Stimulated activated CD8-positive, alpha-beta memory T cell treated with anti-CD3 and anti-CD28 coated beads, Interleukin-15, amount 100 ng/mL, for 4 hours (primary cell): ENCODE data around the gene GCLM.

ENCODE experiments used
- DNase-seq, 2 donors: peaks; one replicate each; pipeline ENCODE4 v3.0.0-alpha.2; 2020; ENCODE audit warnings: low read depth in 2 of 2

GCLM gene

DNA sequence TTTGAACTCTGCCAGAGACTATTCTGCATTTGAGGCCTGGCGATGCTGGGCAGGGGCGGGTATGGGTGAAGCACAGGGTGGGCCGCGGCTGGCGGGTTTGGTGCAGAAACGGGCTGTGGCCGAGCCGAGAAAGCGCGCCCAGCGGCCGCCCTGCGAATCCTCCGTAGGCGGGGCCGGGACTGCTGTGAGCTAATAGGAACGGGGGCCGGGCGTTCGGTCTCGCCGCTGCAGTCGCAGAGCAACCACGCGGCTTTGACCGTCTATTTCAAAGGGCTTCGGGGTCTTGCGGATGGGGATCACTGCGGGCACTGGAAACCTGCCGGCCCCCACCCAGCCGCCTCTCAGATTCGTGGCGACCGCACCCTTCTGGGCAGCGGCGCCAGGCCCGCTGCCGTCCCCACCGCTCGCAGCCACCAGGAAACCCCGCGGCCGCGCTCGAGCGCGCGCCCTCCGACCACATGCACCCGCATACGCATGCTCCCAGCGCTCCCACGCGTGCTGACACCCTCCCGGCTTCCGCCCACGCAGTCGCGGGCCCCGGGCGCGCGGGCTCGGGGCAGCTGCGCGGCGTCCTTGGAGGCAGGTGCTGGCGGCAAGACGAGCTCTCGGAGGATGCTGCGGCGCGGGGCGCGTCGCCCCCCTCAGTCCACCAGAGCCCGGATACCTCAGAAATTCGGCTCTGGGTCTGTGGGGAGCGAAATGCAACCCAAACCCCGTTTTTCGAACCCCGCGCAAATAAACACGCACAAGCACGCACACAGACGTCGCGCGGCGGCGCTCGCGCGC is 62.8 kb downstream of the GCLM start:
- DNase-seq, result peak; percentile 70 to 77

DNA sequence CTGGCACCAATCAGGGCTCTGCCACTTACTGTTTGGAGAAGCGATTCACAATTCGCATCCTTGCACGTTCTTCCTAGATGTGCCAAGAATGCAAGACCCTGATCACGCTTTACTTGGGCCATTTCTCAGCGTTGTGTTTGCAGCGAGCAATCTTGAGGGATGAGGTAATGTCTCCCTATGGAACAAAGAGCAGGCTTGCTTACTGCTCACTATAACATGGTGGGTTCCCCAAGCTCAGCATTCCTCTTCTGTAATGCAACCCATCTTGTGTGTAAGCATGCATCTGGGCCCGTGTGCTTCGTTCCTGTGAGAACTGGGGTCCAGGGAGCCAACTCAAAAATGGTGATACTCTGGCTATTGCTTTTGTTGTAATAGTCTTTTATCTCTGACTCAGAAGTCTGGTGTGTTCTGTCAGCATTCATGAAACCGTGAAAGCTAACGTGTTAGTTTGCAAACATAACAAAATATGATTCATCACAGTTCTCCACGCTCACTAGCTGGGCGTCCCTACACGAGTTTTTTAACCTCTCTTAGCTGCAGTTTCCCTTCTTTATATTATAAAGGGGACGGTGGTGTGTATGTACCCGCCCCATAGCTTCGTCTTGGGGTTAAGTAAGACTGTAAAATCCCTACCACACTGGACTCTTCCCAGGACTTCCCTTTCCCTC is 63.6 kb downstream of the GCLM start:
- DNase-seq, result peak; percentile 5 to 22

DNA sequence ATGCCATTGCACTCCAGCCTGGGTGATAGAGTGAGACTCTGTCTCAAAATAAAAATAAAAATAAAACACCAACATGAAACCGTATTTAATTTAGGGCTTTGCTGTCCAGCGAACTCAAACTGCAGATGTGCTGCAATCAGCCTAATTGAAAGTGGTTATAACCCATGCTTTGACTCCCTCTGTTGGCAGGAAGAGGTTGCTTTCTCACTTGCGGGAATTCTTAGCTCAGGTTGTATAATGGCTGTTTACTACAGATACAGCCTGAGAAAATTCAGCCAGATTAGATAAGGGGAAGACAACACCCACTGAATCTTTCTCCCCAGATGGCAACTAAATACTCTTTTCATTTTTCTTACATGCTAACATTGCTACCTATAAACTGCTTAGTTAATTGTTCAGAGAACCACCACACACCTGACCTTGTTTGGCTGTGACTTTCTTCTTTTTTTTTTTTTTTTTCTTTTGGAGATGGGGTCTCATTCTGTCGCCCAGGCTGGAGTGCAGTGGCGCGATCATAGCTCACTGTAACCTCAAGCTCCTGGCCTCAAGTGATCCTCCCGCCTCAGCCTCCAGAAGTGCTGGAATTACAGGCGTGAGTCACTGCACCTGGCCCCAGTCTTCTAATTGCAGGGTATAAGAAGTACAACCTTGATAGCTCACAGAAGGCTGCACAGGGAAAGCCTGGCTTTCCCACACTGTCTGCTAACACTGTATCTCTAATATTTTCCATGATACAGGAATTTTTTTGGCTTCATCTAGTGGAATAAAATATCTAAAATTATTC is 64.8 kb downstream of the GCLM start:
- peak in 1 of 2 donors; percentile 11 for DNase-seq

GRCh38 chr1:93842750-93843500 is 66.3 kb downstream of the GCLM start:
- no peak for DNase-seq

DNA sequence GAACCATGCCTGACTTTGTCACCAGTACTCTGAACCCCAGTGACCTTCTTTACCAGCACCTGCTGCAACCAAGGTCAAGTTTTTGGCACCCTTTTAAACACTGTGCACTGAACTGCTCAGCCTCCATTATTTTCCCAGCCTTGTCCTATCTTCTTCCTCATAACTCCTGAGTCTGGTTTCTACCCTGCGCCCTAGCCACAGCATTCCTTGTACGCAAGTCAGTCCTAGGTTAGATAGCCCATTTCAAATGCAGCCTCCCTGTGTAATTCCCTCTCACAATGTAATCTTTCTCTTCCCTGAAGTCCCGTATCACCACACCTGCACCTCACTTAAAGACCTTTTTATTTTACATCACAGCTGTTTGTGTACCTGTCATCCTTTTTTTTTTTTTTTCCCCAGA is 67.5 kb downstream of the GCLM start:
- DNase-seq, result no peak

DNA sequence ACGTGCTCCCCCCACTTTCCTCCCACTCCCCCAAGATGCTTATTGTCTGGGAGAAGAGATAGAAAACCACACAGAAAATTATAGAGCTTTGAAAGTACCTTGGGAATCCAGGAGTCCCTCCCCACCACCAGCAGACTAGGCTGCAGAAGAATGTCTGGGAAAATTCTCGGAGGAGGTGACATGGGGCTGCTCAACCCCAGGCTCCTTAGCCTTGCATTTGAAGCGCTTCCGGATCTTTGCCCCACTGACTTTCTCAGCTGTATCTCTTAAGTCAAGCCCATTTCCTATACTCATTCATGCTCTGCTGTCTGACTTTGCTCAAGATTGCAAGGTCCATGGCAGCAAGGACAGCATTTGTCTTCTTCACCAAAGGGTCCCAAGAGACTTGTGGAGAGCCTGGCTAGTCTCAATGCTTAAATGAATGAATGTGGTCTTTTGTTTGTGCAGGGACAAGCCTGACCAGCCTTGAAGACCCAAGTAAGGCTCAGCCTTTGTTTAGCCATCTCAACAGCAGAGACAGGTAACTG is 68.2 kb downstream of the GCLM start:
- DNase-seq, result no peak

- DNase-seq, result no peak
These were observed 69.5 kb downstream of the GCLM start for GRCh38 chr1:93839753-93840152.

- no peak for DNase-seq
These were observed 69.9 kb downstream of the GCLM start for GRCh38 chr1:93839307-93839706.

DNA sequence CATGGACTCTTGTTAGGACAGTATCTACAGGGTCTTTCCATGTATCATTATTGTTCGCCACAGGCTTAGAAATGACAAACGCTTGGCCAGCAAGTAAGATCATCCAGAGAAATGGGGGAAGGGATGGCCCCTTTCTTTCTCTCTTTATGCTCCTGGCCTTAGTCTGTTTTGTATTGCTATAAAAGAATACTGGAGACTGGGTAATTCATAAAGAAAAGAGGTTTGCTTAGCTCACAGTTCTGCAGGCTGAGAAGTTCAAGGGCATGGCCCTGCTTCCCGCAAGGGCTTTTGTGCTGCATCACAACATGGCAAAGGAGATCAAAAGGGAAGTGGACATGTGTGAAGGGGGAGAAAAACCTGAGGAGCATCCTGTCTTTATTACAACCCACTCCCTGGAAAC is 71.3 kb downstream of the GCLM start:
- DNase-seq, result no peak
